ENCODE measurements around the gene CTDP1. TPM values are rescaled to one million over a fixed set of nuclear protein-coding genes. Genes with fewer than 3 reads are reported as not detected.
"Not testable (repeated sequence)": the region's sequence is repeated elsewhere in the genome, so short reads cannot be mapped to it uniquely, and the experiment has no call there.

The CTDP1 gene
- total RNA-seq, 1 donor from 2014 or later = 23.1 TPM

GRCh38 chr18:79718878-79719477 lies 39.4 kb downstream of the CTDP1 start:
- peaks cover 34% of the 10 kb centered on the region for H3K36me3 Mint-ChIP-seq (ENCODE audit: unreplicated experiment)
- peak overlapping the region; percentile 23 for H3K27ac Mint-ChIP-seq (ENCODE audit: unreplicated experiment)
- H3K27me3 Mint-ChIP-seq (ENCODE audit: unreplicated experiment) = no peaks in the 10 kb centered on the region
- no peaks in the 10 kb centered on the region for H3K9me3 Mint-ChIP-seq (ENCODE audit: unreplicated experiment)
- H3K4me1 Mint-ChIP-seq (ENCODE audit: unreplicated experiment) = no peaks in the 10 kb centered on the region
- no peak for DNase-seq (ENCODE audit: extremely low spot score, unreplicated experiment)
- TF ChIP-seq CTCF (IDR thresholded peaks at IDR 0.05) = no peak
- H3K4me3 Mint-ChIP-seq (ENCODE audit: unreplicated experiment) = no peak overlapping the region

- H3K27me3 Mint-ChIP-seq (ENCODE audit: unreplicated experiment); H3K9me3 Mint-ChIP-seq (ENCODE audit: unreplicated experiment); DNase-seq (ENCODE audit: extremely low spot score, unreplicated experiment); H3K27ac Mint-ChIP-seq (ENCODE audit: unreplicated experiment); H3K4me1 Mint-ChIP-seq (ENCODE audit: unreplicated experiment); H3K4me3 Mint-ChIP-seq (ENCODE audit: unreplicated experiment): not testable (repeated sequence)
- peaks cover 42% of the 10 kb centered on the region for H3K36me3 Mint-ChIP-seq (ENCODE audit: unreplicated experiment)
Measured at GRCh38 chr18:79719478-79720358, 40.1 kb downstream of the CTDP1 start.

- no peaks in the 10 kb centered on the region for H3K9me3 Mint-ChIP-seq (ENCODE audit: unreplicated experiment)
- no peak for TF ChIP-seq CTCF (IDR thresholded peaks at IDR 0.05)
- no peaks in the 10 kb centered on the region for H3K27me3 Mint-ChIP-seq (ENCODE audit: unreplicated experiment)
- no peak for DNase-seq (ENCODE audit: extremely low spot score, unreplicated experiment)
- H3K36me3 Mint-ChIP-seq (ENCODE audit: unreplicated experiment) = peaks cover 47% of the 10 kb centered on the region
- no peak overlapping the region for H3K4me3 Mint-ChIP-seq (ENCODE audit: unreplicated experiment)
- no peak overlapping the region for H3K27ac Mint-ChIP-seq (ENCODE audit: unreplicated experiment)
- no peaks in the 10 kb centered on the region for H3K4me1 Mint-ChIP-seq (ENCODE audit: unreplicated experiment)
Measured at GRCh38 chr18:79720359-79720733, 40.7 kb downstream of the CTDP1 start.

- H3K4me3 Mint-ChIP-seq (ENCODE audit: unreplicated experiment) = no peak overlapping the region
- H3K4me1 Mint-ChIP-seq (ENCODE audit: unreplicated experiment) = no peaks in the 10 kb centered on the region
Measured at GRCh38 chr18:79723036-79723435, 43.4 kb downstream of the CTDP1 start.

GRCh38 chr18:79723628-79724027 lies 44.0 kb downstream of the CTDP1 start:
- H3K36me3 Mint-ChIP-seq (ENCODE audit: unreplicated experiment) = peaks cover 59% of the 10 kb centered on the region
- no peak for TF ChIP-seq CTCF (IDR thresholded peaks at IDR 0.05)

More at GRCh38 chr18:79723036-79723435, 43.4 kb downstream of the CTDP1 start:
- Mint-ChIP-seq H3K27ac (ENCODE audit: unreplicated experiment) (no peak overlapping the region), H3K36me3 (ENCODE audit: unreplicated experiment) (peaks cover 60% of the 10 kb centered on the region), H3K27me3 (ENCODE audit: unreplicated experiment) (no peaks in the 10 kb centered on the region), H3K9me3 (ENCODE audit: unreplicated experiment) (no peaks in the 10 kb centered on the region)
- no peak for DNase-seq (ENCODE audit: extremely low spot score, unreplicated experiment)
- TF ChIP-seq CTCF (IDR thresholded peaks at IDR 0.05) = no peak

More at GRCh38 chr18:79723628-79724027, 44.0 kb downstream of the CTDP1 start:
- Mint-ChIP-seq H3K9me3 (ENCODE audit: unreplicated experiment) (no peaks in the 10 kb centered on the region), H3K4me1 (ENCODE audit: unreplicated experiment) (no peaks in the 10 kb centered on the region), H3K27me3 (ENCODE audit: unreplicated experiment) (no peaks in the 10 kb centered on the region), H3K4me3 (ENCODE audit: unreplicated experiment) (no peak overlapping the region), H3K27ac (ENCODE audit: unreplicated experiment) (no peak overlapping the region)
- DNase-seq (ENCODE audit: extremely low spot score, unreplicated experiment) = no peak

All from osteocyte (in vitro differentiated cells).